Measurements from ENCODE around the gene COL23A1. TPM values are rescaled to one million over a fixed set of nuclear protein-coding genes. Genes with fewer than 3 reads are reported as not detected.

Gene COL23A1
- total RNA-seq, 1 donor from 2014 or later = 16.5 TPM

DNA sequence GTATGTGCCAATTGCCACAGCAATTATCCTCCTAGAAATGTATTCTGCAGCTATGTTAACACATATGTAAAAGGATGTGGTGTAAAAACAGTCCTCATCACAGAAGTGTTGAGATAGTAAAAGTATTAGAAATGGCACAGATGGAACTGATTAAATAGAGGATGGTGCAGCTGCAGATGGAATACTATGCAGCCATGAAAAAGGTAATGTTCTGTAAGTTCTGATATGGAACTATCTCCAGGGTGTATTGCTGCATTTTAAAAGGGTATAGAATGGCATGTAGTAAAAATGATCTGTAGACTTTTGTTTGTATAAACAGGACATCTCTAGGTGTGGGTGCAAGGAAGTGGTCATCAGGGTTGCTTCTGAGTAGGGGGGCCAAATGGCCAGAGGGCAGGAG lies 294.6 kb downstream of the COL23A1 start:
- no peak for DNase-seq (ENCODE audit: low spot score)
- intact Hi-C loops (cut with DNase I) = no loop called here

DNA sequence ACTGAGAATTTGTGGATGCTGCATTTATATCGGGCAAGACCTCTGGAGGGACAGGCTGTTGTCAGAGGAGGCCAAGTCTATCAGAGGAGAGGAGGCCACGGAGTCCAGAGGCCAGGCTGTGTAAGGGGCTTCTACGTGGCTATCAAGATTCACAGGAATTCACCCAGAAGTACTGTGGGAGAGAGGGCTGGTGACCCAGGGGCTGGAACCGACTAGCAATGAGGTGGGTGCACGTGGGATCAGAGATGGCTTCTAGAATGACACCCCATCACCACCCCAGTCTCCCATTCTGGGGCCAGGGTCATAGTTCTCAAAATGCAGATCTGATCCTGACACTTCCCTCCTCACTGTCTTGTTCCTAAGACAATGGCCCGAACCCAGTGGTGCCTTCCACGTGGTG lies 296.4 kb downstream of the COL23A1 start:
- peak; percentile 43 for DNase-seq (ENCODE audit: low spot score)
- intact Hi-C loops (cut with DNase I) = no loop called here

GRCh38 chr5:178293400-178293799 lies 296.8 kb downstream of the COL23A1 start:
- DNase-seq (ENCODE audit: low spot score) = peak; percentile 56
- intact Hi-C loops (cut with DNase I) = no loop called here

- peak; percentile 7 for DNase-seq (ENCODE audit: low spot score)
These were observed 297.4 kb downstream of the COL23A1 start for GRCh38 chr5:178292826-178293205.

DNA sequence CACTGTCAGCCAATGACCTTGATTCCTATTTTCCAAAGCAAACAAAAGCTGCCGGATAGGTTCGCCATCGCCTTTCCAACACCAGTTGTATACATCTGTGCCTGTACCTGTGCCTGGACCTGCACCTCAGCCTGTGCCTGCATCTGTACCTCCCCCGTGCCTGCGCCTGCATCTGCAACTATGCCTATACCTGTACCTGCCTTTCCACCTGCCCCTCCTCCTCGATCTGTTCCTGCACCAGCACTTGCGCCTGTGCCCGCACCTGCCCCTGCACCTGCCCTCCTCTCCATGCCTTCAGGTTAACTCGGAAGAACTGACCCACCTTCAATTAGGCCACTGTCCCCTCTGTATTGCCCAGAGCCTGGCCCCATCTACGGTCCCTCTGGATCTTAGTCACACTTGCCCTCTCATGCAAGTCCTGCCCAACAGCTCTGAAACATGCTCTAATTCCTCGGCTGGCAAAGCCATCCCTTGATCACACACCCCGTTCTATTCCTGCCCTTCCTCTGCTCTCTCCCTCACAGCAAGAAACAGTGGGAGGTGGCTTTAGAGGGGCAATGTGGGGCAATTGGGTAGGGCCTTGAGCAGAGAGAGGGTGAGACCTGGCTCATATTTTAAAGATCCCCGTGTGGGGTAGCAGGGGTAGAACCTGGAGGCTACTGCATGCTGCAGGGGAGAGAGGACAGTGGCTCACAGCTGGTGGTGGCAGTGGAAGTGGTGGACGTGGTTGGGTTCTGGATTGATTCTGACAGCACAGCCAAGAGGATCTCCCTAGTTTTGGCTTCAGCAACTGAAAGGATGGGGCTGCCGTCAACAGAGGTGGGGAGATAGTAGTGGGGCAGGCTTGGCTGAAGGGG lies 298.0 kb downstream of the COL23A1 start:
- DNase-seq (ENCODE audit: low spot score) = peak; percentile 50
- intact Hi-C loops (cut with DNase I) = no loop called here

More at GRCh38 chr5:178292826-178293205, 297.4 kb downstream of the COL23A1 start:
- intact Hi-C loops (cut with DNase I) = no loop called here

GRCh38 chr5:178291161-178291561 lies 299.0 kb downstream of the COL23A1 start:
- no peak for DNase-seq (ENCODE audit: low spot score)

GRCh38 chr5:178290376-178290775 lies 299.8 kb downstream of the COL23A1 start:
- no peak for DNase-seq (ENCODE audit: low spot score)
- intact Hi-C loops (cut with DNase I) = no loop called here

More at GRCh38 chr5:178291161-178291561, 299.0 kb downstream of the COL23A1 start:
- intact Hi-C loops (cut with DNase I) = no loop called here

GRCh38 chr5:178289438-178289837 lies 300.8 kb downstream of the COL23A1 start:
- intact Hi-C loops (cut with DNase I) = loop anchor here (5.0 kb wide), 1 partner anchor 38 kb away; no protein-coding TSS in a partner anchor
- no peak for DNase-seq (ENCODE audit: low spot score)

- no peak for DNase-seq (ENCODE audit: low spot score)
- intact Hi-C loops (cut with DNase I) = loop anchor here (5.0 kb wide), 1 partner anchor 39 kb away; no protein-coding TSS in a partner anchor
These were observed 301.5 kb downstream of the COL23A1 start for GRCh38 chr5:178288401-178289368.

DNA sequence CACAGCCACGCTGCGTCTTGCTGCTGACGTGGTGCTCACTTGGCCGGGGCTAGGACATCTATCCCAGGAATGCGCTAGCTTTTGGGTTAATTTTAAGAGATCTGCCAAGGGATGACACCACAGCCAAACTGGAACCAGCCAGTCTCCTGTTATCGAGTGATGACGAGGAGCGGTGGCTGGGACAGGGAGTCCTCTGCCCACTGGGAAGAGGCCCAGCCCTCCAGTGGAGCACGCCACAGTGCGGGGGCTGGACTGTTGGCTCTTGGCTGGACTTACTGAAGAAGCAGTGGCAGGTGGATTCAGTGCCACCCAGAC lies 302.4 kb downstream of the COL23A1 start:
- intact Hi-C loops (cut with DNase I) = loop anchor here (5.0 kb wide), 1 partner anchor 40 kb away; no protein-coding TSS in a partner anchor
- no peak for DNase-seq (ENCODE audit: low spot score)

- intact Hi-C loops (cut with DNase I) = loop anchor here (5.0 kb wide), 1 partner anchor 40 kb away; no protein-coding TSS in a partner anchor
These were observed 303.0 kb downstream of the COL23A1 start for GRCh38 chr5:178287091-178287790.

DNA sequence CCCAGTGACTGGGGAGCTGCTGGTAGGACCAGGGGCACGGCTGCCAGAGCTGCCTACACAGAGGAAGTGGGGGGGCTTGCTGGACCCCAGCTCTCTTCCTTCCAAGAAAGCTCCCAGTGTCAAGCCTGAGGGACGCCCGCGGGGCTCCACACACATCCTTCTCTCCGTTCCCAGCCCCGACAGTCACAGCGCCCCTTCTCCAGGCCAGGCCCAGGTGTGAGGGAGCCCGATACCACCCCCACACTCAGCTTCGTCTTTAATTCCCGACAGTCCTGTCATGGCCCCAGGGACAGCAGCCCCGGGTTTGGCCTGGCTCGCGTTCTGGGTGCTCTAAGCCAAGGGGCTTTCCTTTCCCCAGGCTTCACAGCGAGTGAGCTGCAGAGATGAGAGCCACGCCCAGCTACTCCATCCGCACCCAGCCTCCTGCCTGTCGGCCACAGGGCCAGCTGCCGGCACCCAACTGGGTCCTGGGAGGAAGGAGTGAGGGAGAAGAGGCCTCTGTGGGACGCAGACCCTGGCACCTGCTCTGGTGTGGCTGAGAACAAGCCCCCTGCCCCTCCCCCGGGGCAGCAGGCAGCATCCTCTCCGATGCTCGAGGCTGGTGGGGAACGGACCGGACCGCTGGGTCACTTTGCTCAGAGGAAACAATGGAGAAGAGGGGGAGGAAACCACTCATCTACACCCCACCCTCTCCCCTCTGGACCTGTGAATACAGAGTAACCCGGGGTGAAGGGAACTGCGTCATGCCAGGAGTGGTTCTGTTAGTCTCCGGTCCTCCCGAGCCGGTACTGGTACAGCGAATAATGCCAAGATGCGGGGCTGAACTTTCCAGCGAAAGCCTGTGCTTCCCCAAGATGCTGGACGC lies 303.7 kb downstream of the COL23A1 start:
- intact Hi-C loops (cut with DNase I) = loop anchor here (5.0 kb wide), 1 partner anchor 41 kb away; no protein-coding TSS in a partner anchor
- DNase-seq (ENCODE audit: low spot score) = no peak

More at GRCh38 chr5:178287091-178287790, 303.0 kb downstream of the COL23A1 start:
- no peak for DNase-seq (ENCODE audit: low spot score)

DNA sequence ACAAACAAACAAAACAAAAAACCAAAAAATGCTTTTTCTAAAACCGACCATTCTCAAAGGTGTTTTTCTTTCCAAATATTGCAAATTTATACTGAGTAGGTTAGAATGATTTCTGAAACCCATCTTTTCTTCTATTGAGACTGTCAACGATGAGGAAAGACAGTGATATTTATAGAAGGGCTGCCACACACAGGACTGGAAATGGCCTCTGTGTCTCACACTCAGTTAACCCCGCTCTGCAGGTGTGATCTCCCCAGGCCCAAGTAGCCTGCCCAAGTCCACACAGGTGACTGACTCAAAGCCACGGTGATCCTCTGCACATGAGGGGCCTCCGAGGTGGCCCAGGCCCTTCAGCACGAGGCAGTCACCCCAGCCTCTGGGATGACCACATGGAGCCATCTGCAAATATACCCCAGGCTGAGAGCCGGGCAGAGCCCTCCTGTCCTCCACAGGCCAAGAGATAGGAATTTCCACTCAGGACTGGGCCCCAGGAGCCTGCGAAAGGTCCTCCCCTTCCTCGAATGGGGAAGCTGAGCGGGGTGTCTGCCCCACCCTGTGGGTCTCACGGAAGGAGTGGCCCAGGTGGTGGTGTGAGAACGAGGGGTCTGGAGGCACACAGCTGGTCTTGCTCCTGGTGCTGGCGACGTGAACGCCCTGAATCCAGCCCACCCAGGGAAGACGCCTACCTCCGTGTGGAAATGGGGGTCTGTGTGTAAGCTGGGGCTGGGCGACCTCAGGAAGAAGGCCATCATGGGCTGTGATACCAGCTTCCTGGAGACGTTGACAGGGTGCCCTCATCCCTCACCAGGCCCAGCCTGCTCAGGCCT lies 304.6 kb downstream of the COL23A1 start:
- intact Hi-C loops (cut with DNase I) = loop anchor here (5.0 kb wide), 1 partner anchor 42 kb away; no protein-coding TSS in a partner anchor
- no peak for DNase-seq (ENCODE audit: low spot score)

GRCh38 chr5:178284996-178285395 lies 305.2 kb downstream of the COL23A1 start:
- DNase-seq (ENCODE audit: low spot score) = no peak
- intact Hi-C loops (cut with DNase I) = loop anchor here (5.0 kb wide), 1 partner anchor 42 kb away; no protein-coding TSS in a partner anchor

GRCh38 chr5:178284093-178284675 lies 306.0 kb downstream of the COL23A1 start:
- intact Hi-C loops (cut with DNase I) = no loop called here

DNA sequence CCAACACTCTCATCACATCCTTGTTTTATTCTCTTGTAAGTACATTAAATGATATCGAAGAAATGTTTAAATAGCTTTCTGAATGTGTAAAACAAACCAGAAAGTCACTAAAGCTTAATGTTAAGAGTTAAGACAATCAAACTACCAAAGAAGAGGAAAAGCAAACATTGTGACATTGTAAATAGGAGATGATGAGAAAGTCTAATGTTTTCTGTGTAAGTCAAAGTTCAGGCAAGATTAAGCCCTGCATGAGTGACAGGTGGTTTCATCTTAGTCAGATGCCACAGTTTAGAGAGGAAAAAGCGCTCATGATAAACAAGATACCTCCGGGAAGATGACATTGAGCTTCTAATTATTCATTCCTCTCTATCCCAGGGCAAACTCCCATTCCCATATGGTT lies 306.7 kb downstream of the COL23A1 start:
- DNase-seq (ENCODE audit: low spot score) = no peak
- intact Hi-C loops (cut with DNase I) = no loop called here

More at GRCh38 chr5:178284093-178284675, 306.0 kb downstream of the COL23A1 start:
- no peak for DNase-seq (ENCODE audit: low spot score)

GRCh38 chr5:178282391-178282790 lies 307.8 kb downstream of the COL23A1 start:
- DNase-seq (ENCODE audit: low spot score) = no peak

More at GRCh38 chr5:178282391-178282790, 307.8 kb downstream of the COL23A1 start:
- intact Hi-C loops (cut with DNase I) = no loop called here
